ENCODE measurements around the gene SPATA6L.

SPATA6L gene

DNA sequence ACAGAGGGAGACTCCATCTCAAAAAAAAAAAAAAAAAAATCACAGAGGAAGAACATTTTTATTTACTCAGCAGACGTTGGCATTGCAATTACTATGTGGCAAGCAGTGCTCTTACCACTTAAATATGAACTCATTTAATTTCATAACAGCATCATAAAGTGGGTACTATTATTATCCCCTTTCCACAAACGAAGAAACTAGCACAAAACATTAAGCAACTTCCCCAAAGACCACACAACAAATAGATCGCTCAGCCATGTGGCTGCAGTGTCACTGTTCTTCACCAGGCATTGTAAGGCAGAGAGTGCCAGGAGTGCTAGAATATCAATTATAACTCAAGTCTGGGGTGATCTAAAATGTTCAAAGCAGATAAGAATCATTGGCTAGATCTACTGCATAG is 74.0 kb downstream of the SPATA6L start:
- Histone ChIP-seq H3K36me3 (ENCODE audit: control insufficient read depth, insufficient read depth, low read length) (no peaks in the 10 kb centered on the region), H3K4me3 (ENCODE audit: low read length) (no peak overlapping the region), H3K9me3 (ENCODE audit: control insufficient read depth, insufficient read depth, low read length) (no peaks in the 10 kb centered on the region), H3K27ac (ENCODE audit: low read length) (no peak overlapping the region), H3K4me1 (ENCODE audit: control insufficient read depth, insufficient read depth, low read length) (no peaks in the 10 kb centered on the region; the same call in 1 of the 2 replicates), H3K27me3 (ENCODE audit: control insufficient read depth, insufficient read depth, low read length) (no peaks in the 10 kb centered on the region; the same call in 1 of the 2 replicates)
- no CpG with 5 or more reads among the region's 3 CpGs for WGBS (ENCODE audit: insufficient coverage, insufficient read length)
- DNase-seq (ENCODE audit: low read depth, low spot score), result no peak

DNA sequence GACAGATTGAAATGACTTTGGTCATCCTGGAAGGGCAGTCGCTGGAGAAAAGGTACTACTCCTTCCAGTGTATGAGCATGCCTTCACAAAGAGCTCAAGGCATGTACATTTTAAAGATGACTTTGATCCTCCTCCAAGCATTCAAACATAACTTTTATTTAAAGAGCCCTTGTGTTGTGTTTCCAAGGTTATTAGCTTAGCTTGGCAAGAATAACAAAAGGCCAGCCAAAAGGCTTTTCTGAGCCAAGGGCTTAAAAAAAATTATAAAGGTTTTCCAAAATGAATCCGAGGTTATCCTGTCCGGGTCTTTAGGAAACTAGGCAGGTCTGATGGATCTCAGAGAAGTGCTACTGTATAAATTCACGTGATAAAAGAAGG is 75.2 kb downstream of the SPATA6L start:
- WGBS (ENCODE audit: insufficient coverage, insufficient read length), result no CpG with 5 or more reads among the region's 4 CpGs
- H3K4me3 ChIP-seq (ENCODE audit: low read length), result no peak overlapping the region

DNA sequence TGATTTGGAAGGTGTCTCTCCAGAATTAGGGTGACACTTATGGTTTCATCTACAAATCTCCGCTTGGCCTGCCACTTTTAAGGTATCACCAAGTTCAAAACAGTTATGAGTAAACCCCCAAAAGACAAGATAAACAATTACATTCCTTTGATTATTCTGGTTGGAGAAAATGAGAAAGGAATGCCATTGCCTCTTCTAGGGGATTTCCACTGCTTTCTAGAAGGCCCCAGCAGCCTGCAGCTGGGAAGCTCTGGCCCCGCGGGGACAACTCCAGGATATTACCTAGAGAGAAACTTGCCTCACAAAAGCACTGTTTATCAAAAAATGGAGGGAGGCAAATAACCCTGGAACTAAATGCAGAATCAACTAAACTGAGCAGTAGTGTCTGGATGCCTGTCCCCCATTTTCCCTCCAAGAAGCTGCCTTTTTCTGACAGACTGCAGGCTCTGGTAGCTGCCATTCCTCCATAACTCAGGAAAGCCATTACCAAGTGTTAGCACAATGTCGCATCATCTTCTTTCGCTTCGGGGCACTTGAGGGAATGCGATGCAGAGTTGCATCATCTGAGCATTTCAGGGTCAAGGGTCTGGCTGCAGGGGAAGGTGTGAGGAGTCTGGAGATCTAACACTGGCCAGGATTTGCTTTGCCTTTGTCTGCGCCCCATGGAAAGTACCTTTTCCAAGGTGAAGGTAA is 75.7 kb downstream of the SPATA6L start:
- Histone ChIP-seq H3K4me3 (ENCODE audit: low read length) (no peak overlapping the region), H3K9me3 (ENCODE audit: control insufficient read depth, insufficient read depth, low read length) (no peaks in the 10 kb centered on the region), H3K4me1 (ENCODE audit: control insufficient read depth, insufficient read depth, low read length) (no peaks in the 10 kb centered on the region; the same call in 1 of the 2 replicates), H3K36me3 (ENCODE audit: control insufficient read depth, insufficient read depth, low read length) (no peaks in the 10 kb centered on the region), H3K27ac (ENCODE audit: low read length) (no peak overlapping the region), H3K27me3 (ENCODE audit: control insufficient read depth, insufficient read depth, low read length) (no peaks in the 10 kb centered on the region; the same call in 1 of the 2 replicates)
- WGBS (ENCODE audit: insufficient coverage, insufficient read length), result no CpG with 5 or more reads among the region's 8 CpGs
- no peak for DNase-seq (ENCODE audit: low read depth, low spot score)

More for the DNA sequence above, 75.2 kb downstream of the SPATA6L start:
- Histone ChIP-seq H3K9me3 (ENCODE audit: control insufficient read depth, insufficient read depth, low read length) (no peaks in the 10 kb centered on the region), H3K4me1 (ENCODE audit: control insufficient read depth, insufficient read depth, low read length) (no peaks in the 10 kb centered on the region; the same call in 1 of the 2 replicates), H3K27me3 (ENCODE audit: control insufficient read depth, insufficient read depth, low read length) (no peaks in the 10 kb centered on the region; the same call in 1 of the 2 replicates), H3K36me3 (ENCODE audit: control insufficient read depth, insufficient read depth, low read length) (no peaks in the 10 kb centered on the region), H3K27ac (ENCODE audit: low read length) (no peak overlapping the region)
- DNase-seq (ENCODE audit: low read depth, low spot score), result no peak

DNA sequence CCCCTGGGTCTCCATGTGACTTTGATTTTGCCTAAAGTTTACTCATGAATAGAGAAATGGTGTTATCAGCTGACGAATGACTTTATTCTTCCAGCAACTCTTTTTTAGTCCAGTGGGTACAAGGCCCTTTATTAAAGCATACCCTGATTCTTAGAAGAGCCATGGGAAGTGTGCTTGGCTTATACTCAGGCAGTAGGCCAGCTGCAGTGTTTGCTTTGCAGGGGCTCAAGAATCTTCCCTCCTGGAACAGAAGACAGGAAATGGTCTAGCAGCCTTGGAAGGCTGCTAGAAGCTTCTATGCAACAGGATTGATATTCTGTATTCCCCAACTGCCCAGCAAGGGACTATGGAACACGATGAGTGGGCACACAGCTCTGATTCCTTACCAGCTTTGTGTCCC is 77.6 kb downstream of the SPATA6L start:
- Histone ChIP-seq H3K27me3 (ENCODE audit: control insufficient read depth, insufficient read depth, low read length) (no peaks in the 10 kb centered on the region; the same call in 1 of the 2 replicates), H3K4me3 (ENCODE audit: low read length) (no peak overlapping the region), H3K4me1 (ENCODE audit: control insufficient read depth, insufficient read depth, low read length) (no peaks in the 10 kb centered on the region; the same call in 1 of the 2 replicates), H3K27ac (ENCODE audit: low read length) (no peak overlapping the region), H3K9me3 (ENCODE audit: control insufficient read depth, insufficient read depth, low read length) (no peaks in the 10 kb centered on the region), H3K36me3 (ENCODE audit: control insufficient read depth, insufficient read depth, low read length) (no peaks in the 10 kb centered on the region)
- no CpG with 5 or more reads among the region's 2 CpGs for WGBS (ENCODE audit: insufficient coverage, insufficient read length)
- no peak for DNase-seq (ENCODE audit: low read depth, low spot score)

DNA sequence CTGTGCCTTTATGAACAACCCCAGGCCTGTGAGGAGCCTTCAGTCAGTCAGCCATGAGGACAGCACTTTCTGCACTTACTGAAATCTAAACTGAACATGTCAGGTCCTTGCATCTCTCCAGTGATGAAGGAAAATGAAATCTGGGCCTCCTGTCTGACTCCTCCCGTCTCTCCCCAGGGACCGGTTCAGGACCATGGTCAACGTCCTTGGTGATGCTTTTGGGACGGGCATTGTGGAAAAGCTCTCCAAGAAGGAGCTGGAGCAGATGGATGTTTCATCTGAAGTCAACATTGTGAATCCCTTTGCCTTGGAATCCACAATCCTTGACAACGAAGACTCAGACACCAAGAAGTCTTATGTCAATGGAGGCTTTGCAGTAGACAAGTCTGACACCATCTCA is 81.1 kb downstream of the SPATA6L start:
- H3K4me1 ChIP-seq (ENCODE audit: control insufficient read depth, insufficient read depth, low read length), result no peaks in the 10 kb centered on the region; the same call in 1 of the 2 replicates
- no peak overlapping the region for H3K27ac ChIP-seq (ENCODE audit: low read length)
- DNase-seq (ENCODE audit: low read depth, low spot score), result no peak
- no peaks in the 10 kb centered on the region for H3K27me3 ChIP-seq (ENCODE audit: control insufficient read depth, insufficient read depth, low read length)
- no peaks in the 10 kb centered on the region for H3K36me3 ChIP-seq (ENCODE audit: control insufficient read depth, insufficient read depth, low read length)
- H3K4me3 ChIP-seq (ENCODE audit: low read length), result no peak overlapping the region
- H3K9me3 ChIP-seq (ENCODE audit: control insufficient read depth, insufficient read depth, low read length), result no peaks in the 10 kb centered on the region
- WGBS (ENCODE audit: insufficient coverage, insufficient read length), result no CpG with 5 or more reads among the region's 5 CpGs

DNA sequence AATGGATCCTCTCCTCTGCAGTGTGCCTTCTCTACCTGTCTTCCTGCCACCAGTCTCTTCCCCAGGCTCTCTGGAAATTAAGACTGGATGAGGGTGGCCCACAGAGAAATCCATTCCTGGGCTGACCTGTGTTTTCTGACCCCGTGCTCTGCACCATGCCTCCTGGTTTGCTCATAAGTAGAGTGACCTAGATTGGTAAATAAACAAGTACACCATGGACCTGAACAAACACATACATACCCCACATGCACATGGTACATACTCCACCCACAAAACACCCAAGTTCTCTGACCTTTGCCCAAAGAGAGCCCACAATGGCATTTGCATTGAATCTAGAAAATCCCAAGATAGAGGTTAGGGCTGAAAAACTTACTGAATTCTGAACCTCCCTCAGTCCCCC is 81.6 kb downstream of the SPATA6L start:
- Histone ChIP-seq H3K9me3 (ENCODE audit: control insufficient read depth, insufficient read depth, low read length) (no peaks in the 10 kb centered on the region), H3K4me3 (ENCODE audit: low read length) (no peak overlapping the region), H3K27me3 (ENCODE audit: control insufficient read depth, insufficient read depth, low read length) (no peaks in the 10 kb centered on the region), H3K4me1 (ENCODE audit: control insufficient read depth, insufficient read depth, low read length) (no peaks in the 10 kb centered on the region; the same call in 1 of the 2 replicates), H3K36me3 (ENCODE audit: control insufficient read depth, insufficient read depth, low read length) (no peaks in the 10 kb centered on the region), H3K27ac (ENCODE audit: low read length) (no peak overlapping the region)
- WGBS (ENCODE audit: insufficient coverage, insufficient read length), result no CpG with 5 or more reads among the region's 1 CpG
- DNase-seq (ENCODE audit: low read depth, low spot score), result no peak

DNA sequence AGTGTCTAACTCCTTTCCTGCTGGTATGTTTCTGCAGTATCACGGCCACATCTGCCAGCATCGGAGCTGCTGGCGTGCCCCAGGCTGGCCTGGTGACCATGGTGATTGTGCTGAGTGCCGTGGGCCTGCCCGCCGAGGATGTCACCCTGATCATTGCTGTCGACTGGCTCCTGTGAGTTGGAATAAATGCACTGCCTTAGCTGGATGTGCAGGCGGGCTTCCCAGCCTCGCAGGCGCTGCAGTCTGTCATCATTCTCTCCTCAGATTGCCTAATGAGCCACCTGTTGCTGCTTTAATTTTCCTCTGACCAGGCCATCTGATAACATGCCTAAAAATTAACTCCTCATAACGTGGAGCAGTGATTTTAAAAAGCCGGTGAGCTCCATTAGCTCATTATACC is 83.3 kb downstream of the SPATA6L start:
- no CpG with 5 or more reads among the region's 12 CpGs for WGBS (ENCODE audit: insufficient coverage, insufficient read length)
- H3K4me3 ChIP-seq (ENCODE audit: low read length), result no peak overlapping the region
- no peaks in the 10 kb centered on the region for H3K36me3 ChIP-seq (ENCODE audit: control insufficient read depth, insufficient read depth, low read length)
- H3K27ac ChIP-seq (ENCODE audit: low read length), result no peak overlapping the region
- H3K9me3 ChIP-seq (ENCODE audit: control insufficient read depth, insufficient read depth, low read length), result no peaks in the 10 kb centered on the region
- no peaks in the 10 kb centered on the region for H3K27me3 ChIP-seq (ENCODE audit: control insufficient read depth, insufficient read depth, low read length)
- DNase-seq (ENCODE audit: low read depth, low spot score), result no peak
- H3K4me1 ChIP-seq (ENCODE audit: control insufficient read depth, insufficient read depth, low read length), result no peaks in the 10 kb centered on the region

DNA sequence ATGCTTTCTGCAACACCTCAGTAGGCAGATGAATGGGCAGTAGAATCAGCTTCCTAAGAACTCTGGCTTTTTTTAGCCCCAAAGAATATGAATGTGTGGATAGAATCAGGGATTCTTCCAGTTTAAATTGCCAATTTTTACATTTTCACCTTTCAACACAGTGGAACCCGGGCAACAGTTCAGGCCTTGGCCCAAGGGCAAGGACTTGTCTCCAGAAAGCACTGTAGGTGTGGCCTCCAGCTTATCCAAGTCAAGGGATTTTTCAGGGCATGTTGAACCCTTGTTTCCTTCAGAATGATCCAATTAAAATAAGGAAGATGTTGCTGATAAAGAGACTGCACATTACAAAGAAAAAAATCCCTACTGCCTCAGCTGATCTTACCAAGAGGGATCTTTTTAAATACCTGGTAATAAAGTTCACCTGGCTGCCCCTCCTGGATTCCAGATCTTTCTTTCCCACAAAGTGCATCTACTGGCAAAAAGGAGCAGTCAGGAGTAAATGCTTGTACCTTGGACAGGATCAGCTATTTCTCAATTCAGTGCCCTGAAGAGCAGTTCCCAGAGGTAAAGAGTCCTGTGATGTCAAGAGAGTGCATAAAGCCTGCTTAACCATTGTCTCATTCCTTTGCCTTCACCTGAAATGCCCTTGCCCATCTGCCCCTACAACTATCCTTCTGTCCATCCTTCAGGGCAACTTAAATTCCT is 84.3 kb downstream of the SPATA6L start:
- H3K27me3 ChIP-seq (ENCODE audit: control insufficient read depth, insufficient read depth, low read length), result no peaks in the 10 kb centered on the region
- no peak overlapping the region for H3K4me3 ChIP-seq (ENCODE audit: low read length)
- H3K4me1 ChIP-seq (ENCODE audit: control insufficient read depth, insufficient read depth, low read length), result no peaks in the 10 kb centered on the region
- H3K36me3 ChIP-seq (ENCODE audit: control insufficient read depth, insufficient read depth, low read length), result no peaks in the 10 kb centered on the region
- no peak for DNase-seq (ENCODE audit: low read depth, low spot score)
- H3K27ac ChIP-seq (ENCODE audit: low read length), result no peak overlapping the region
- no peaks in the 10 kb centered on the region for H3K9me3 ChIP-seq (ENCODE audit: control insufficient read depth, insufficient read depth, low read length)
- no CpG with 5 or more reads among the region's 1 CpG for WGBS (ENCODE audit: insufficient coverage, insufficient read length)

DNA sequence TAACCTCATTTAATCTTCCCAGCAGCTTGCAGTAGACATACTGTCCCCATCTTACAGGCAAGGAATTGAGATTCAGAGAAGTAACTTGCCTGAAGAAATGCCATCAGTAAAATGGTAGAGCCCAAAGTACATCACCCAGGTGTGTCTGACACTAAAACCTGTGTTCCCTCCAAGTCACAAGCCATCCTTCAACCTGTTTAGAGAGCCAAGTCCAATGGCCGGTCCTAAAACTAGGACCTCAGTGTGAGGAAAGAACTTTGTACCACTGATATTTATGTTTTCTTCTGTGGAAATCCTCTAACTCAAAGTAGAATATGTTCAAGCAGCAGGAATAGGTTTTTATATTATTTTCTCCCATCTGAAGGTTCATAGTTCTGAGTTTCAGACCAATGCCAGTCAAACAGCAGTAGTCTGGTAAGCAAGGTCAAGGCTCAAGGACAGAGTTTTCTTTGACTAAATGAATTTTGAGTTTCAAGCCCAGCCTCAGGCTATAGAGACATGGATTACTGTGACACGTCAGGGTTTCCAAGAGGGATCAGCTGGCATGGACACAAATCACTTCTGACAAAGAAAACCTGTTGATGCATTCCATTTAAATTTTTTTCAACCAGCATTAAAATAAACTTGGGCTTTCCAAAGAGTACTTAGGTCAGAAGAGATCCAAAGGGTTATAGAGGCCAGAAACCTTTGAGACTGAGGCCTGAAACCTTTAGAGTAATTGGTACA is 85.1 kb downstream of the SPATA6L start:
- Histone ChIP-seq H3K27ac (ENCODE audit: low read length) (no peak overlapping the region), H3K4me3 (ENCODE audit: low read length) (no peak overlapping the region), H3K27me3 (ENCODE audit: control insufficient read depth, insufficient read depth, low read length) (no peaks in the 10 kb centered on the region), H3K4me1 (ENCODE audit: control insufficient read depth, insufficient read depth, low read length) (no peaks in the 10 kb centered on the region), H3K36me3 (ENCODE audit: control insufficient read depth, insufficient read depth, low read length) (no peaks in the 10 kb centered on the region; the same call in 1 of the 2 replicates), H3K9me3 (ENCODE audit: control insufficient read depth, insufficient read depth, low read length) (no peaks in the 10 kb centered on the region)
- no peak for DNase-seq (ENCODE audit: low read depth, low spot score)
- no CpG with 5 or more reads among the region's 2 CpGs for WGBS (ENCODE audit: insufficient coverage, insufficient read length)

DNA sequence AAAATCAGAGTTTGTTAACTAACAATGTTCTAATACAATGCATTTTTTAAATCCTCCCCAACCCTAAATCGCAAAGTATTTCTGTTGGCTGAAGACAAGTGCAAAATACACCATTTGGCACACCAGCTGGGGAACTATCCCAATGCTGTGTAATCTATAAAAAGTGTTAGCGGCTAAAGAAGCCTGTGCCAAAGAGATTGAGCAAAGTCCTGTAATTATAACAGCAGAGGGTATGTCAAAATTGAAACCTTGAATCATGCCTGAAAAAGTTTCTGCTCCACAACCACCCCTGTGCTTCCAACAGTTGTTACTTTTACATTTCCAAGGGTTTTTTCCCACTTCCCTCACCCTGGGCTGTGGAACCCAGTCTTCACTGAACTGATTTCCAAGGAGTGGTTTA is 87.3 kb downstream of the SPATA6L start:
- Histone ChIP-seq H3K4me1 (ENCODE audit: control insufficient read depth, insufficient read depth, low read length) (no peaks in the 10 kb centered on the region; the same call in 1 of the 2 replicates), H3K9me3 (ENCODE audit: control insufficient read depth, insufficient read depth, low read length) (no peaks in the 10 kb centered on the region), H3K36me3 (ENCODE audit: control insufficient read depth, insufficient read depth, low read length) (no peaks in the 10 kb centered on the region; the same call in 1 of the 2 replicates), H3K27ac (ENCODE audit: low read length) (no peak overlapping the region), H3K4me3 (ENCODE audit: low read length) (no peak overlapping the region), H3K27me3 (ENCODE audit: control insufficient read depth, insufficient read depth, low read length) (no peaks in the 10 kb centered on the region)
- no peak for DNase-seq (ENCODE audit: low read depth, low spot score)
- whole genome bisulfite sequencing (ENCODE audit: insufficient coverage, insufficient read length), result no CpG with 5 or more reads among the region's 2 CpGs
